ENCODE data around the gene KRT39.

Gene KRT39

DNA sequence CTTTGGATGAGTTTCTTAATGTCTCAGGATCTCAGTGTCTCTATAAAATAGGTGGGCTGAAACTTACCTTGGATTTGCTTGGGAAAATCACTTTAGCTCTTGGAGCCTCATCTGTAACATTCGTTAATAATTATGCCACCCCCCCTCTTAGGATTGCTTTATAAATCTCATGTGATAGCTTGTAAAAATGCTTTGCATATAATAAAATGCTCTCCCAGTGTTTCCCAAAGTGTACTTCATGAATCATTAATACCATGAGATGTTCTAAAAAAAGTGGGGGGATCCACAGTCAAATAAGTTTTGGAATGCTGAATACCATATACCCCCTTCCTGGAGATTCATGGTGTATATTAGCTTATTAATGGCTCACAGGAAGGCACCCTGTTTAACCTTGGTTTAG lies 5.2 kb downstream of the KRT39 start:
- TF ChIP-seq ZNF274 (IDR thresholded peaks at IDR 0.05; ENCODE audit: low read depth, low read length), result no peak
- H3K4me3 ChIP-seq (ENCODE audit: low read length), result no peak overlapping the region

DNA sequence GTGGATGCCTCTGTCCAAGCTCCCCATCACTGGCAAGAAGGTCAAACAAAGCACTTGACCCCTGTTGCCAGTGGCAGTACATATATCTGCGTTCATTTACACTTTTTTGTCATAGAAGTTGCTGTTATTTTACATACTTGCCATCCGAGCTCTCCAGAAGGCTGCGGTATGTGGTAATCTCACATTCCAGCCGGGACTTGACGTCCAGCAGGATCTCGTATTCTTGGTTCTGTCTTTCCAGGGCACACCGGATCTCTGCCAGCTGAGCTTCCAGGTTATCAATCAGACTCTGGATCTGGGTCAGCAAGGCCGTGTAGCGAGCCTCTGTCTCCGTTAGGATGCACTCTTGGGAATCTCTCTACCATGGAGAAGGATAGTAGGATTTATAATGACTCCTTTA lies 6.6 kb downstream of the KRT39 start:
- no peak for TF ChIP-seq ZNF274 (IDR thresholded peaks at IDR 0.05; ENCODE audit: low read depth, low read length)
- H3K4me3 ChIP-seq (ENCODE audit: low read length), result no peak overlapping the region

DNA sequence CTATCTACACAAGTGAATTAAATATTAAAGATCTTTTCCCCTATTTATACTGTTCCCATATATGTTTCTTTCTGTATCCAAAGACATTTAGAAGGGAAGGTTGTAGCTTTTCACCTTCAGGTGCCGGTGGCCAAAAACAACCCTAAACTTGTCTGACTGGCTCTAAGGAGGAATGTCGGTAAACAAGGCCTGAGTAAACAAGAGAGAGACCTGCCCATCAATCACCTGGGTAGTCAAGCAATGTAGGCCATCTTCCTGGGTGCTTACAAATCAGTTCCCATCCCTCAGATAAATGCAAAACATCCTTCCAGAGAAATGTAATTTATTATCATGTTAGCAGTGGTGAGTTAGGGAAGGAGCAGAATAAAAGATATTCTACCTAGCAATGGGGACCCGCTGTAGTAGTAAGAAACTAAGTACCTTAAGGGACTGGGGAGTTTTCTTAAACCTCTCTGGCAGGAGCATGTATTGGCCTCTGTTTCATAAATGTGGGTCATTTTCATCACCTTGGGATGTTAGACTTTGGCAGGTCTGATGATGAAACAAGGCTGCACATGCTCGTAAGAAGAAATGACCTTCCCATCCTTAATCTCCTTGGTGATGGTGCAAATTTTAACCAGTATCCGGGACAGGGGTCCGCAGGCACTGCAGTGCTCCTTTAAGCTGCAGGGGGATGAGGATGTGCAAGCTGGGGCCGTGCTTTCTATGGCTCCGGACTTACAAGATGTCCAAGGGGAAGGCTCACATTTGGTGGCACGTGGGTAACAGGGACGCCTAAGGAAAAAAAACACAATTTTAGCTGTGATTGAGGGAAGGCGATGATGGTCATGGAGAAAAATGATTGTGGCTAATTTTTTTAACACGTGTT lies 8.4 kb downstream of the KRT39 start:
- no peak overlapping the region for H3K4me3 ChIP-seq (ENCODE audit: low read length)
- no peak for TF ChIP-seq ZNF274 (IDR thresholded peaks at IDR 0.05; ENCODE audit: low read depth, low read length)

DNA sequence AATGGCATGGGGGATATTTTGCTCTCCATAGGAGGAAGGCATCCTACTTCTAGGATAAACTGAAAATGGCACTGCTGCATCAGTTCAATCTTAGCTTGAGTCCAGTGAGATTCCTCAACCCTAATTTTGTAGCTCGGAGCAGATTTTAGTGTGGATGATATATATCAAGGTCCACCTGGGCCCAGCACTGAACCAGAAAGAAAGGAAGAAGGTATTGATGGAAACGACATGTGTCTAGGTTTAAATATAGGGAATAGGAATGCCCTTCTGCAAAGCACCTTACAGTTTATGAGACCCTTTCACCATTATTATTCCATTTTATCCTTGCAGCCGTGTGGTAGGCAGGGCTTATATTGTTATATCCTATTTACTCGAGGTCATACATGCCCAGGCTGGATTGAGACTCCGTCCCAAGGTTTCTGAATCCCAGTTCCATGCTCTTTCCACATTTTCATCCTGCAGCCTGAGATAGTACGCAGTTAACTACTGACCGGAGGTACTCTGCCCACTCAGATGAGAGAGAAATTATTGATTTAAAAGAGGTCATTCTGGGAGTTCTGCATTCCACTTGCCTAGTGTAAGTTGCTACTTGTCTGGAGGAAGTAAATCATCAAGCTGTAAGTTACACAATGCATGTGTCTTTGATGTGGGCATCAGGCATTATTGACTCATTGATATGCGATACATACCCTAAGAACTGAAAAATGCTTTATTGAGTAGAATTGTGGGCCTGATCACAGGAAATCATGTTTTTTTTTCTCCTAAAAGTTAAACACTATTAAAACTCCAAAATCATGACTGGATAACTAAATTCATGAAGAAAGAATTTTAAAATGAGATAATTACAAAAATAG lies 10.1 kb downstream of the KRT39 start:
- TF ChIP-seq ZNF274 (IDR thresholded peaks at IDR 0.05; ENCODE audit: low read depth, low read length), result no peak
- no peak overlapping the region for H3K4me3 ChIP-seq (ENCODE audit: low read length)

DNA sequence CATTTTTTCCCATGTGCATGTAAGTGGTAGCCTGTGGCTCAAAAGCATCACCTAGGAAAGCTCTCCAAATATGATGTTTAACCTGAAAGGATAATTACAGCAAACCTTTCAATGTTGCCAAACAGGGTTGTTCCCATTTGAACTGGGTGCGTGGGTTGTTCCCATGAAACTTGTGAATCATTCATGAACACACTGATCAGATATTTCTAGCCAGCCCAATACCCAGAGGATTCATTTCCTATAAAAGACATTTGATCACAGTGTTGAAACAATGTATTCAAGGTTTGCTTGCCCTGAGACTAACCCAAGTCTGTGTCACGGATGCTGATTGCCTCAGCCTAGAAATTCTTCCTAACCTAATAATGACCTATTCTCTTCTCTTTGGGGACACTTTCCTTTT lies 12.9 kb downstream of the KRT39 start:
- no peak overlapping the region for H3K4me3 ChIP-seq (ENCODE audit: low read length)
- no peak for TF ChIP-seq ZNF274 (IDR thresholded peaks at IDR 0.05; ENCODE audit: low read depth, low read length)

DNA sequence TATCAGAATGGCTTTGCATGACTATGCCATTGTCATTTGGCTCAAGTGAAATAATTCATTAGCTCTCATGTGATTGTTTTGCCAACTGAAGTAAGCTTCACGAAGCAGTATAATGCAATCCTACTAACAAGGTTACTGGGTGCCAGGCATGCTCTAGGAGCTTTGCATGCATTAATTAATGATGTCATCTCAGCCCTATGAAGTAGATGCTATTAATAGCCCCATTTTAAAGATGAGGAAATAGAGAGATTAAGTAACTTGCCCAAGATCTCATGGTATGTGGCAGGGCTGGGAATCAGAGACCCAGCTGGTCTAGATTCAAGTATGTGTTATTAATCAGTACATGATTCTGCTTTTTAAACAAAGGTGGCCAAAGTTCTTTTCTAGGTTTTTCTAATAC lies 14.1 kb downstream of the KRT39 start:
- TF ChIP-seq ZNF274 (IDR thresholded peaks at IDR 0.05; ENCODE audit: low read depth, low read length), result no peak
- H3K4me3 ChIP-seq (ENCODE audit: low read length), result no peak overlapping the region

DNA sequence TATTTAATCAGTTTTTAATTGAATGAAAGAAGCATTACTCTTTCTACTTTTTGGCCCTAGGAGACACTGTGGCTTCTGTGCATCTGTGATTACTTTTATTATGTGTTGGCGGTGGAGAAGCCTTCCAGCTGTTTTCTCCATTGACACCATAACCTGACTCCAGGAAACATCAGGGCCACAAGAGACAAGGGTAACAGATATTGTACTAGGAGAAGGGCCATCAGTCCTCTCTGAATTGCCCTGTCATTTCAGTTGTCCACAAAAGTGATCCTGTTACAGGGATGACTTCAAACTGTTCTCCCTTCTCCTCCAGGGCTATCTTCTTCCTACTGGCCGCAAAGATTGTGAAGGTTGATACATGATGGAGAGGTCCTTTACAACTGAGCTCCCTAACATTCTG lies 14.6 kb downstream of the KRT39 start:
- no peak overlapping the region for H3K4me3 ChIP-seq (ENCODE audit: low read length)
- no peak for TF ChIP-seq ZNF274 (IDR thresholded peaks at IDR 0.05; ENCODE audit: low read depth, low read length)

DNA sequence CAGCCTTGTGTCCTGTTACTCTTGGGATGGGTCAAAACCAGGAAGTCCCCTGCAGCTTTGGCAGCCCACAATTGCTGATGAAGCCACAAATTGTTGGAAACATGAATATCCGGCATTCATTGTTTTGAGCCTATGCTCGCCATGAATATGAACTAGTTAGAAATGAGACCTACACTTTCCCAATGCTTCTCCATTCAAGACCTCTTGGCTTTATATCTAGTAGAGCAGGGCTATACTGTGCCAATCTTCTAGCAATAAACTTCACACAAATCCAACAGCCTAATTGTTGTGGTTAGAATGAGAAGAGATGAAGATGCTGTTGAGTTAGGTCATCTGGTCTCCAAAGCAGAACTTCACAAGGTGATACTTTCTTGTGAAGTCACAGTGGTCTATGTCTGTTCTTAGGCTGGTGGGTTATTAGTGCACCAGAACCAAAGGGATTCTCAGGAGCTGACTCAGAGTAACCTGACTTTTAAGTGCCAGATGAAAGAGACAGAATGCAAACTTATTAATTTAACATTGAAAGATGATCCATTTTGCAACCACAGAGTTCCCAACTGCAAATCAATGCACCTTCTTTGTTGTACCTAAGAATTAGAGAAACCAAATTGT lies 15.6 kb downstream of the KRT39 start:
- no peak for TF ChIP-seq ZNF274 (IDR thresholded peaks at IDR 0.05; ENCODE audit: low read depth, low read length)
- H3K4me3 ChIP-seq (ENCODE audit: low read length), result no peak overlapping the region

DNA sequence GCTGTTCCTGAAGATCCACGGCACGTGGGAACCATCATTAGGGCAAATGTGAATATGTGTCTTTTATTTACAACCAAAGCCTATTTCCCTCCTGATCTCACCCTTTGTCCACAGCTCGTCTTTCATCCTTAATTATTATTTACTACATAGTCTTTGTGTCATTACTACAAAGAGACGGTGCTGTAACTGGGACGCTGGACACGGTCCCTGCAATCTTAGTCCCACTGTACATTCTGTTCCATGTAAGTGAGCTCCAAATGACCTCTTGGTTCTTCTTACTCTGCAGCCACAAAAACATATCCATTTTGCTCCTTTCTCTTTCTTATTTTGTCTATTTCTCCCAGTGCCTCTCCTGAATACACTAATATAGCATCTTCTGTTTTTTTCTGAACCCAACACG lies 16.6 kb downstream of the KRT39 start:
- no peak overlapping the region for H3K4me3 ChIP-seq (ENCODE audit: low read length)
- no peak for TF ChIP-seq ZNF274 (IDR thresholded peaks at IDR 0.05; ENCODE audit: low read depth, low read length)

DNA sequence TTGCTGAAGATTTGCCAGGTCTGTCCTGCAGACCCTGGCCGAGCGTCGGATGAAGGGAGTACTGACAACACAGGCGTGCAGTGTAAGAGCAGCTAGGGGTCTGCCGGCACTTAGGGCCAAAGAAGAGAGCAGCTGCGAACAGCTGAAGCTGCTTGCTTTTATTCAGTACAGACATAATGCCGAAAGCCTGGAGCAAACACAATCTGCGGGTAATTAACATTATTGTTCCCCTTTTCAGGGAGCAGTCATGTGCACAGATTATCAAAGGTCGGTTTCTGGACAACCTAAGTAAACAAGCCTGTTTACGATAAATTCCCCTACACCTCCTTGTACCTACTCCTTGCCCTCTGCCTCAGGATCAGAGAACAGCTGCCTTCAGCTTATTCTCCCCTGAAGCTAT lies 17.3 kb downstream of the KRT39 start:
- no peak for TF ChIP-seq ZNF274 (IDR thresholded peaks at IDR 0.05; ENCODE audit: low read depth, low read length)
- no peak overlapping the region for H3K4me3 ChIP-seq (ENCODE audit: low read length)

DNA sequence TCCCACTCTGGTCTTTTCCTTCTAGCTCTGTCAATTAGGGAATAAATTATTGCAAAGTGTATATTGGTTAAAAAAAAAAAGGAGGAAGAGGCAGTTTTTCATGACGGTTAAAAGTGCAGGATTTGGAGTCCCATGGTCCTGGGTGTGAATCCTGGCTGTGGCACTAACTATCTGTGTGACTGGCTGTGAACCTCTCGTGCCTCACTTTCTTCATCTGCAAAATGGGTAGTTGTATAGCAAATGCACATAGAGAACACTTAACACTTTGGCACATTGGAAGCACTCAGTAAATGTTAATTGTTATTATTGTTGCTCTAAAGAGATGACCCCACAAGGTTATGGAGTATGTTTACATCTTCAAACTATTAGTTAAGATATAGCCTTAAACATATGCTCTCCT lies 18.8 kb downstream of the KRT39 start:
- TF ChIP-seq ZNF274 (IDR thresholded peaks at IDR 0.05; ENCODE audit: low read depth, low read length), result no peak
- no peak overlapping the region for H3K4me3 ChIP-seq (ENCODE audit: low read length)

DNA sequence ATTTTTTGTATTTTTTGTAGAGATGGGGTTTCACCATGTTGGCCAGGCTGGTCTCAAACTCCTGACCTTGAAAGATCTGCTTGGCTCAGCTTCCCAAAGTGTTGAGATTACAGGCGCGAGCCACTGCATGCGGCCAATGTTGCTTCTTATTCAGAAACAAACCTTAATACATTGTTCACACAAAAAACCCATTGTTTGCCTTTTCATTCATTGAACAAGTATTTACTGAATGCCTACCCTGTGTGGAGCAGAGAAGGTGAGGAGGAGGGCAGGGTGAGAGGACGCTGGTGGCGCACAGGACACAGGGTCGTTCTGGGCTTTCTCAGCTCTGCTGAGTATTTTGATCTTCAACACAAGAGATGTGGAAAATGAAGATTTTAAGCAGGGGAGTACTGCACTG lies 21.3 kb downstream of the KRT39 start:
- no peak overlapping the region for H3K4me3 ChIP-seq (ENCODE audit: low read length)
- TF ChIP-seq ZNF274 (IDR thresholded peaks at IDR 0.05; ENCODE audit: low read depth, low read length), result no peak

DNA sequence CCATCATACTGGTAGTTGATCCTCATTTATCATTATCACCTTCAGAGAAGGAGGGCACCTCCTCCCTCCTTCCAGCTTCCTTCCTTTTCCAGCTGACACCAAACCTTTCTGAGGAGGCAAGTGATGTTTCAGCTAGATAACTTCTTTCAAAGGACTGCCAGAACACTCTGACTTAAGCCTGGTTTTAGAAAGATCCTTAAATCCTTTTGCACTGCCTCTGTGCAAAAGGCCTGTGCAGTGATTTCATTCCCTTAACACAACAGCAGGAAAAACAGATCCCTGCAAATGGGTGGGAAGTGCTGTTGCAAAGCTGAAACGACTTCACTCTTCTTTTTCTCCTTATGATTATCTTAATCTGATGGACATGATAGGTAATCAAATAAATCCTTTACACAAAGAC lies 22.2 kb downstream of the KRT39 start:
- TF ChIP-seq ZNF274 (IDR thresholded peaks at IDR 0.05; ENCODE audit: low read depth, low read length), result no peak
- H3K4me3 ChIP-seq (ENCODE audit: low read length), result no peak overlapping the region

DNA sequence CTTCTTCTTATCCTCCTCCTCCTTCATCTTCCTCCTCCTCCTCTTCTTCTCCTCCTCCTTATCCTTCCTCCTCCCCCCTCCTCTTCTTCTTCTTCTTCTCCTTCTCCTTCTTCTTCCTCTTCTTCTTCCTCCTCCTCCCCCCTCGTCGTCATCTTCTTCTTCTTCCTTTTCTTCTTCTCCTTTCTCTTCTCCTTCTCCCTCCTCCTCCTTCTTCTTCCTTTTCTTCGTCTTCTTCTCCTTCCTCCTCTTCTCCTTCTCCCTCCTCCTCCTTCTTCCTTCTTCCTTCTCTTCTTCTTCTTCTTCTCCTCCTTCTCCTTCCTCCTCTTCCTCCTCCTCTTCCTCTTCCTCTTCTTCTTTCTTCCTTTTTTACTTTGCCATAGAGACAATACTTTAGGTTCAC lies 24.2 kb downstream of the KRT39 start:
- no peak for TF ChIP-seq ZNF274 (IDR thresholded peaks at IDR 0.05; ENCODE audit: low read depth, low read length)

DNA sequence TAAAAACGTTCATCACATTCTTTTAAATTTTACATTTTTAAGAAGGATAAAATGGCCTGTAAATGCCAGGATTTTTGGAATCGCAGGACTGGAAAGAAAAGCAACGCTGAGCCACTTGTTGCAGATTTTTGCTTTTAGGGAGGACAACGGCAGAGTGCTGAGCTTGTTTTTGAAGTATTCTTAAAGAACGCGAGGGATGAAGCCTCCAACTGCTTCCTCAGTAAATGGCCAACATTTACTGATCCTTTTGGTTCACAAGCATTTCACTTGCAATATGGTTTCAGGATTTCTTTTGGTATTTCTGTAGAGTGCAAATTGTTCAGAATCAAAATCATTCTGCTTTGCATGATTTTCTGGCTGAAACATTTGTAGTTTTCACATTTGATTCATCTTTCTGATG lies 26.5 kb downstream of the KRT39 start:
- H3K4me3 ChIP-seq (ENCODE audit: low read length), result no peak overlapping the region
- no peak for TF ChIP-seq ZNF274 (IDR thresholded peaks at IDR 0.05; ENCODE audit: low read depth, low read length)

More for the DNA sequence above, 24.2 kb downstream of the KRT39 start:
- H3K4me3 ChIP-seq (ENCODE audit: low read length), result no peak overlapping the region

All from GM08714 (cell line).